Amniotic stem cell (primary cell): ENCODE measurements around the gene OR11H6.
"Not testable (repeated sequence)": the region's sequence is repeated elsewhere in the genome, so short reads cannot be mapped to it uniquely, and the experiment has no call there.

Source experiments
- DNase-seq: peaks from one replicate; lab custom pipeline; 2025; lab: John Stamatoyannopoulos, UW

OR11H6 gene

GRCh38 chr14:20223410-20223809 is at the start of gene OR11H6:
Gene OR11H6, plus strand, starts transcription at chr14:20223710. Its CDS starts 0 bp downstream, at chr14:20223710.
- DNase-seq: no peak

- DNase-seq: not testable (repeated sequence)
Observed at GRCh38 chr14:20174205-20174604, 49.3 kb upstream of the OR11H6 start.

- DNase-seq: no peak
Observed at GRCh38 chr14:20176330-20176729, 47.2 kb upstream of the OR11H6 start.

- DNase-seq: no peak
Observed at GRCh38 chr14:20177433-20177974, 46.0 kb upstream of the OR11H6 start.

GRCh38 chr14:20179218-20179617 is 44.3 kb upstream of the OR11H6 start:
- DNase-seq: no peak

- DNase-seq: no peak
Observed at GRCh38 chr14:20179880-20180279, 43.6 kb upstream of the OR11H6 start.

GRCh38 chr14:20180486-20180885 is 43.0 kb upstream of the OR11H6 start:
- no peak for DNase-seq

GRCh38 chr14:20184181-20184580 is 39.3 kb upstream of the OR11H6 start:
- DNase-seq: no peak

- no peak for DNase-seq
Observed at GRCh38 chr14:20190596-20190995, 32.9 kb upstream of the OR11H6 start, which contains the start of gene OR11G2. Gene OR11G2, plus strand, starts transcription at chr14:20190896. Its CDS starts 6,542 bp downstream, at chr14:20197438.

GRCh38 chr14:20191396-20191795 is 32.1 kb upstream of the OR11H6 start:
- DNase-seq: no peak

- no peak for DNase-seq
Observed at GRCh38 chr14:20194101-20194500, 29.4 kb upstream of the OR11H6 start.

GRCh38 chr14:20195170-20195569 is 28.3 kb upstream of the OR11H6 start:
- not testable (repeated sequence) for DNase-seq

- no peak for DNase-seq
Observed at GRCh38 chr14:20195911-20196310, 27.6 kb upstream of the OR11H6 start.

GRCh38 chr14:20197459-20197858 is 26.1 kb upstream of the OR11H6 start:
- DNase-seq: no peak

GRCh38 chr14:20198991-20199390 is 24.5 kb upstream of the OR11H6 start:
- no peak for DNase-seq

- DNase-seq: no peak
Observed at GRCh38 chr14:20204721-20205120, 18.8 kb upstream of the OR11H6 start.

- no peak for DNase-seq
Observed at GRCh38 chr14:20209595-20209994, 13.9 kb upstream of the OR11H6 start.

- DNase-seq: not testable (repeated sequence)
Observed at GRCh38 chr14:20212406-20212805, 11.1 kb upstream of the OR11H6 start.

GRCh38 chr14:20215196-20215595 is 8.3 kb upstream of the OR11H6 start:
- DNase-seq: no peak

GRCh38 chr14:20219033-20219432 is 4.5 kb upstream of the OR11H6 start:
- no peak for DNase-seq

GRCh38 chr14:20228681-20229080 is 5.2 kb downstream of the OR11H6 start, which contains the start of gene OR11H7:
Gene OR11H7, plus strand, starts transcription at chr14:20228981.
- DNase-seq: no peak

- not testable (repeated sequence) for DNase-seq
Observed at GRCh38 chr14:20235415-20235814, 11.9 kb downstream of the OR11H6 start.

GRCh38 chr14:20247646-20248246 is 24.2 kb downstream of the OR11H6 start:
- DNase-seq: no peak

- DNase-seq: no peak
Observed at GRCh38 chr14:20262642-20263128, 39.2 kb downstream of the OR11H6 start.
